CD4-positive, alpha-beta T cell treated with Interleukin-1 beta for 1 hour (primary cell): Measurements from ENCODE around the gene NUBPL.

Experiments used
- DNase-seq, 2 donors: peaks; one replicate each; pipeline ENCODE4 v3.0.0-alpha.2; 2020 to 2022

NUBPL gene, protein sequence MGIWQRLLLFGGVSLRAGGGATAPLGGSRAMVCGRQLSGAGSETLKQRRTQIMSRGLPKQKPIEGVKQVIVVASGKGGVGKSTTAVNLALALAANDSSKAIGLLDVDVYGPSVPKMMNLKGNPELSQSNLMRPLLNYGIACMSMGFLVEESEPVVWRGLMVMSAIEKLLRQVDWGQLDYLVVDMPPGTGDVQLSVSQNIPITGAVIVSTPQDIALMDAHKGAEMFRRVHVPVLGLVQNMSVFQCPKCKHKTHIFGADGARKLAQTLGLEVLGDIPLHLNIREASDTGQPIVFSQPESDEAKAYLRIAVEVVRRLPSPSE

DNA sequence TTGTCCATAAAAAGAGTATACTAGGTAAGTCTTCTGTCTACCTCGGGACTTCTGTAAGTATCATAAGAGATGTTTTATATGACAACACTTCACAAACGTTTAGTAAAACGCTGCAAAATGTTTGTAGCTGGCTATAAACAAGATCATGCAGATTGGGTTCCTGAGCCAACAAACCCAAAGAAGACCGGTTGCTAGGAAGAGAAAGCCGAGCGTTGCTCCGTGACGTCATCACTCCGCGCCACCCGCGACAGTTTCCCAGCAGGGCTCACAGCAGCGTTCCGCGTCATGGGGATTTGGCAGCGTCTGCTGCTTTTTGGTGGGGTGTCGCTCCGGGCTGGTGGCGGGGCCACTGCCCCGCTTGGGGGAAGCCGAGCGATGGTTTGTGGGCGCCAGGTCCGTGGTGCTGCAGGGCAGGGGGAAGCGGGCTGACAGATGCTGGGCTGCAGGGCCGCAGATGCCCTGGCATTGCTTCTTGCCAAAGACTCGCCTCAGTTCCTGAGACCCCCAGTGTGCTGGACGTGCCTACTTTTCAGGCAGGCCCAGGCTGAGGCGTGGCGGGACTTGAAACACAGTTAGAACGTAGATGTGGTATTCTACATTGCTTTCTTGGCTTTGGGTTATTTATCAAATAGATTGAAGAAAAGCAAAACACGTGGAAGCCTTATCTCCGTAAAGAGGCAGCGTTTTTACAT is at the start of gene NUBPL:
Gene NUBPL, plus strand, starts transcription at position 250 of the 692 bp plus-strand sequence. Its CDS starts 36 bp downstream, at position 286.
- peak; percentile 96 to 97 for DNase-seq

DNA sequence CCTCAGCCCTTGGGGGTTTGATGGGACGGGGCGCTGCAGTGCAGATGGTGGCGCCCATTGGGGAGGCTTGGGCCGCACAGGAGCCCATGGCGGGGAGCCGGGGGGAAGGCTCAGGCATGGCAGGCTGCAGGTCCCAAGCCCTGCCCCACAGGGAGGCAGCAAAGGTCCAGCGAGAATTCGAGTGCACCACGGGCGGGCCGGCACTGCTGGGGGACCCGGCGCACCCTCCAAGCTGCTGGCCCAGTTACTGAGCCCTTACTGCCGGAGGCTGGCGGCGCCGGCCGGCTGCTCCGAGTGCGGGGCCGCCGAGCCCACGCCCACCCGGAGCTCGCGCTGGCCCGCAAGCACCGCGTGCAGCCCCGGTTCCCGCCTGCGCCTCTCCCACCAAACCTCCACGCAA is 34.1 kb upstream of the NUBPL start:
- no peak for DNase-seq

DNA sequence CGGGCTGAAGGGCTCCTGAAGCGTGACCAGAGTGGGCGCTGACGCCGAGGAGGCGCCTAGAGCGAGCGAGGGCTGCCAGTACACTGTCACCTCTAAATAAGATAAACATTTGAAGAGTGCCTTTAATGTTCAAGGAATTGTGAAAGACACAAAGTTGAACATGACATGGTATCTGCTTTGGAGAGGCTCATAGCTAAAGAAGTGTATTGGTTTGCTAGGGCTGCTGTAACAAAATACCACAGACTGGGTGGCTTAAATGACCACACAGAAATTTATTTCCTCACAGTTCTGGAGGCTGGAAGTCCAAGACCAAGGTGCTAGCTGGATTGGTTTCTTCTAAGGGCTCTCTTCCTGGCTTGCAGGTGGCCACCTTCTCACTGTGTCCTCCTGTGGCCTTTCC is 33.7 kb upstream of the NUBPL start:
- DNase-seq = no peak

DNA sequence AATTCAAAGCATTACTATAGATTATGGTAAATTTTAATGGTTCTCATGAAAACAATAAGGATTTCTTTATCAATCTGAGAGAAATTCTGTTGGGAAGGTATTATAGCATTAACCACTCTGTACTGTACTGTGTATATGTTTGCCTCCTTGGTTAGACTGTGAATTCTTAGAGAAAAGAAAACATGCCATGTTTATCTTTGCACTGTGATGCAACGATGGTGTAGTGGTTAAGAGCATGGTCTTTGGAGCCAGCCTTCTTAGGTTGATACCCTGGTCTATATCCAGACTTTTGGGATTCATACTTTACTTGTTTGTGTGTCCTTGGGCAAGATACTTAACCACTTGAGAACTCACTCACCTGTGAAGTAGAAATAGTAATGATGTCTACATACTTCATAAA is 32.2 kb upstream of the NUBPL start:
- no peak for DNase-seq

DNA sequence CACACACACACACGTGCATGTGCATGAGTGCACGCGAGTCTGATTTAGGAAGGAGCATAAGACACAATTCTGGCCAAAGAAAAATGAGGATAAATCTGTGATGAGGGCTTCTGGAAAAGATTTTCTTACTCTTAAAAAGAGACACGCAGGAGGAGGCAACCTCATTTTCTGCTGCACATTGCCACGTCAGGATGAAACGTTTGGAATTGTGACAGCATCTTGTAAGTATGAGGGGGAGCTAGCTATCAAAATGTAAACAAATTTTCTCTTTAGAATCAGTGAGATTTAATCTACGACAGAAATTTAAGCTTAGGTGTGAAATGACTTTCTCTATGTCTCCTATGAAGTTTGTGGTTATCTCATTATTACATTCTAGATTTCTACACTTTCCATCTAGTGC is 31.1 kb upstream of the NUBPL start:
- no peak for DNase-seq

DNA sequence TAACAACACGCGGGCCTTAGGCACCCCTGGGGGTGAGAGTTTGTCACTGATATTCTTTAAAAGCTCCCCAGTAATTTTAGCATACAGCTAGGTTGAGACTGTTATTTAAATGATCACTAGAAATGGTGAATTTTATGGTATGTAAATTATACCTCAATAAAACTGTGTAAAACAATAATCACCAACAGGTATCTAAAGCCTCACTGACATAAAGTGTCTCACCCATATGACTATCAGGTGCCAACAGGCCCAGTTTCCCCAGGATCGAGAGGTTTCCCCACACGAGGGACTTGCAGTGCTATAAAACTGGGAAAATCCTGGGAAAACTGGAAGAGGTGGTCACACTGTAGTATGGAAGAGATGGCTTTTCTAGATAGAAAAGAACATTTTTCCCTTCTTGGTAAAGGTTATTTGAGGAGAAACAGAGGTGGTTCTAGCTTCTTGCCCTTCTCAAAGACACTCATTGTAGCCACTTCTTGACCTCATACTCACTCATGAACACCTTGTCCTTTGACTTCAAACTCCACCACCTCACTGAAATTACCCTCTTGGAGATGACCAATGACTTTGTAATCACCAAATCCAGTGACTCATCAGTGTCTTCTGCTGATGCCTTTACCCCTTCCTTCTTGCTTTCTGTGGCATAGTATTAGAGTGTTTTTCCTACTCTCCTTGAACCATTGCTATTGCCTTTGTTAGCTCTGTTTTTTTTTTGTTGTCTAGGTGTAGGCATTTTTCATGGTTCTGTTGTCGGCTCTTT is 24.8 kb upstream of the NUBPL start:
- DNase-seq = no peak

DNA sequence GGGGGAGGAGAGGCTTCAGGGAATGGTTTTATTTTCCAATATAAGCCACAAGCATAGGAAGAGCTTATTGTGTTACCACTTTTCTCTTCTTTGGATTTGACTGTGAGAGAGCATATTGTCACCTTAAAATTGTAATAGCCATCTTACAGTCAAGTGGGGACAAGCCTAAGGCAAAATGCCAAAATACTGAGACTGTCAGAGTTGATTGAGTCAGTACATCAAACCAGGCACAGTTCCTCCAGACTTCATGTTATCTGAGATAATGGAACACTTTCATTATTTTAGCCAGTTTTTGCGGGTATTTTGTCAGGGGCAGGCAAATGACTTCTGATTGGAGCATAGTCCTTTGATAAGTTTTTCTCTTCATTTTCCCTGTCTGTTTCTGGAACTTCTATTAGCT is 19.5 kb upstream of the NUBPL start:
- DNase-seq = no peak

DNA sequence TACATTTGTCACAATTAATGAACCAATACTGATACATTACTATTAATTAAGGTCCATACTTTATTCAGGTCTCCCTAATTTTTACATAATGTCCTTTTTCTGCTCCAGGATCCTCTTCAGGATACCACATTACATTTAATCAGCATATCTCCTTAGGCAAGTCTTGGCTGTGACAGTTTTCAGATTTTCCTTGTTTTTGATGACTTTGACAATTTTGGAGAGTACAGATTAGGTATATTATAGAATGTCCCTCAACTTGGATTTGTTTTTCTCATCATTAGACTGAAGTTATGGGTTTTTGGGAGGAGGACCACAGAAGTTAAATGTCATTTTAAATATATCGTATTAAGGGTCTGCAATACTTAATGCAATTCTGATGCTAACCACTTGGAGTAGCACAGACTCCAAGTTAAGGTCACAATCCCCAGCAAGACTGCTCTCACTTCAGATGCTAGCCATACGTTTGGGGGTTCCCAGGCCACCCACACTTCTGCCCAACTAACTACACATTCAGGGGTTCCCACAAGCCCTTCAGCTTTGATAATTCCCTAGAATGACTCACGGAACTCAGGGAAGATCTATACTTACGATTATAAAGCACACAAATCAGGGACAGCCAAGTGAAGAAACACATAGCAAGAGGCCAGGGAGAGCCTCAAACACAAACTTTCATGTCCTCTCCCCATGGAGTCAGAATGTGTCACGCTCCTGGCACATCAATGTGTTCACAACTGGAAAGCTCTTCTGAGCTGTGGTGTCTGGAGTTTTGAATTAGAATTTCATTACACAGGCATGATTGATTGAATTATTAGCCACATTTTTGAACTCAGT is 17.0 kb upstream of the NUBPL start:
- no peak for DNase-seq

DNA sequence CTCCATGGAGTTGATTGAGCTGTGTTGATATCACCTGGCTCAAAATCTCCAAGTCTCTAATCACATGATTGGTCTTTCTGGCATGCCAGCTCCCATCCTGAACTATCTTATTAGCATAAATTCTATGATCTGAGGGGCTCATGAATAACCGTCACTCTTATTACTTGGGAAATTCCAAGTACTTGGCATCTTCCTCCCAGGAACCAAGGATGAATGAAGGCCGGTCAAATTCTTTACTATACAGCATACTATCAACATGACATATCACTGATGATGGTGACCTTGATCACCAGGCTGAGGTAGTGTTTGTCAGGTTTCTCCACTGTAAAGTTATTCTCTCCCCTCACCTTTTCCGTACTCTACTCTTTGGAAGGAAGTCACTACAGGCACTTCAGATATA is 16.4 kb upstream of the NUBPL start:
- DNase-seq = no peak

DNA sequence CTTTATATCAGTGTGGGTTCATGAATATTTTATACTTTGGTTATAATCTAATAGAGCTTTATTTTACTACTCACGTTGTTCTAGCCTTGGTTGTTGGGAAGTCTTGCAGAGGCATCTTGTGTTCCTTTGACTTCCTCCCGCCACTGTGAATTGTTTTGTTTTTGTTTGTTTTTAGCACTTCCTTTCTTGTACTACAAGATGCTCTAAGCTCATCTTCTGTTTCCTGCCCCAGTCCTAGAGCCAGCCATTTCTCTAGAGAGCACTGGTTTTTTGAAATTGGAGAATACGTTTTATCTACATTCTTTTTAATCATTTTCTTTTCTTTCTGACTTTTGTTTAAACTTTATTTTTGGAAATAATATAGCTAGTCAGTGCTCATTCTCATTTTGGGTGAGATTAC is 15.9 kb upstream of the NUBPL start:
- no peak for DNase-seq

DNA sequence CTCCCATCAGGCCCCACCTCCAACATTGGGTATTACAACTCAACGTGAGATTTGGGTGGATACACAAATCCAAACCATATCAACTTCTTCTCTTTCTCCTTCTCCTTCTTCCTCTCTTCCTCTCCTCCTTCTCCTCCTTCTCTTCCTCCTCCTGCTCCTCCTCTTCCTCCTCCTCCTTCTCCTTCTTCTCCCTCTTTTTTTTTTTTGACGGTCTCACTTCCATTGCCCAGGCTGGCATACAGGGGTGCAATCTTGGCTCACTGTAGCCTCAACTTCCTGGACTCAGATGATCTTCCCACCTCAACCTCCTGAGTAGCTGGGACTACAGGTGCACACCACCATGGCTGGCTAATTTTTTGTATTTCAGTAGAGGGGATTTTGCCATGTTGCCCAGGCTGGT is 11.4 kb upstream of the NUBPL start:
- DNase-seq = no peak

DNA sequence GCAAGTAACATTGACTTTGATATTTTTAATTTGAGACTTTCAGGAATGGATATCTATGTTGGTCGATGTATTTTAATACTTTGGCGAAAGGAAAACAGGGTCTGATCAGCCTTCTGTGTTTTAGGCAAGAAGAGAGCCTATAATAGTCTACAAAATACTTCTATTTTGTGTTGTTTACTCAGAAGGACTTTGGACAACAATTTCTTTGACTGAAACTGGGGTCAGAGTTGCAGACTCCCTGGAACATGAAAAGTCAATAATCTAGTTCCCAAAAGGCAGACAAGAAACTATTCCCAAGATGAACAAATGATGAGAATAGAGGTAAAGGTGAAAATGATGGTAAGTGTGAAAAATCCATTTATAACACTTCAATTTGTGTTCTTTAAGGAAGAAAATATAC is 10.6 kb upstream of the NUBPL start:
- DNase-seq = no peak

DNA sequence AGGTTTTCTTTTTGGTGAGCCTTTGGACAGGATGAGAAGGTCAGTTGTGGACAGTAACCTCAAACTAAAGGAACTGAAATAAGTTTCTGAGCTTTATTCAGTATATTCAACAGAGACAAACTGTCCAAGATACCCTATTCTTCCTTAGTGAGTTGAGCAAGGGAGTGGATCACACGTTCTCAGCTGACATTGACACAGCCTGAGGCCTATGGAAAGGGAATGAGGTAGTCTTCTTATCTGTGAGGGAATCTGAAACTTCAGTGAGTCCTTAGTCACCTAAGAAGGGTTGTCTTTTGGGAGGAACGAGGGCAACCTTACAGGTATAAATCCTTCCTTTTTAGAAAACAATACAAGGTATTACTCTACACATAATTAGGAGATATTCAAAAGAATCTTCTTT is 5.0 kb upstream of the NUBPL start:
- no peak for DNase-seq

DNA sequence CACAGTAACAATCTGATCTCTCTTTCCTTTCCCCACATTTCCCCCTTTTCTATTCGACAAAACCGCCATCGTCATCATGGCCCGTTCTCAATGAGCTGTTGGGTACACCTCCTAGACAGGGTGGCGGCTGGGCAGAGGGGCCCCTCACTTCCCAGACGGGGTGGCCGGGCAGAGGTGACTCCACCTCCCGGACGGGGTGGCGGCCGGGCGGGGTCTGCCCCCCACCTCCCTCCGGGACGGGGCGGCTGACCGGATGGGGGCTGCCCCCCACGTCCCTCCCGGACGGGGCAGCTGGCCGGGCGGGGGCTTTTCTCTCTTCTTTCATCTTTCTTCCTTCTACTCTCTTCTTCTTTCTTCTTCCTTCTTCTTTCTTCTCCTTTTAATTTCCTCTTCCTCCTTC is 1.3 kb upstream of the NUBPL start:
- DNase-seq = no peak

DNA sequence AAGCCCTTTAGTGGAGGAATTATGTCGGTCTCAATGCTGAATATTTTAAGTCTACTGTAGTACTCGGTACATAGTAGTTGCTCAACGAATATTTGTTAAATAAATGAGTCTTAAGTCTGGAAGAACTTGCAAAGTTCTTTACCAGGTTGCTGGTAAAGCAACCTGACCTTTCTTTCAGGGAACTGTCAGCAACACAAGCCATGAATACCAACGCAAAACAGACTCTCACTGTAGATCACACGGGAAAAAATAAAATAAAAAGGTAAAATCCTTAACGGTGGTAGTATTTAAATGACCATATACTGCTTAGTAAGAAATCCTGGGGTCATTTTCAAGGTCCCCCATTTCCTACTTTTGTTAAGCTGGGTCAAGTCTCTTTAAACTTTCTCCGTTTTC is 447 bp upstream of the NUBPL start:
- no peak for DNase-seq

DNA sequence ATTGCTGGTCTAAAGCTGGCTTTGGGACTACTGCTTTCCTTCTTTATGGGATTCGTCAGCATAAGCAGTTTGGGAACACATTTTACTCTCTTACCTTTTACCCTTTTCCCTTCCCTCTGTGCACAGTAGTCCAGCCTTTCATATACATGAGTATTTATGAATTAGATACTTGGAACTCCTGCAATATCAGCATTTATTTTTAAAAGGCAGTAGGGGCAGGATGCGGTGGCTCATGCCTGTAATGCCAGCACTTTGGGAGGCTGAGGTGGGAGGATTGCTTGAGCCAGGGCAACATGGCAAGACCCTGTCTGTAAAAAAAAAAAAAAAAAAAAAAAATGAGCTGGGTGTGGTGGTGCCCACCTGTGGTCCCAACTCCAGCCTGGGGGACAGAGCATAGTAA is 3.0 kb downstream of the NUBPL start:
- DNase-seq = no peak

DNA sequence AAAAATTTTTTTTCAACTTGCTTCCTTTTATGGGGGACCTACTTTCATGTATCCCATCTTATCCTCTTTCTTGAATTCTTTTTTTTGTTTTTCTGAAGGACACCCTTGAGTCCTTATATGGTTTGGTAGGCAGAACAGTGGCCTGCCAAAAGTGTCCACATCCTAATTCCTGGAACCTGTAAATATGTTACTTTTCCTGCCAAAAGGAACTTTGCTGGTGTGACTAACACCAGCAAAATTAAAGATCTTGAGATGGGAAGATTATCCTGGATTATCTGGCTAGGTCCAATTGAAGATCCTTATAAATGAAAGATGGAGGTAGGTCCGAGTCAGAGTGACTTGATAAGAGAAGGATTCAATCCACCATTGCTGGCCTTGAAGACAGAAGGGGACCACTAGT is 5.3 kb downstream of the NUBPL start:
- no peak for DNase-seq

DNA sequence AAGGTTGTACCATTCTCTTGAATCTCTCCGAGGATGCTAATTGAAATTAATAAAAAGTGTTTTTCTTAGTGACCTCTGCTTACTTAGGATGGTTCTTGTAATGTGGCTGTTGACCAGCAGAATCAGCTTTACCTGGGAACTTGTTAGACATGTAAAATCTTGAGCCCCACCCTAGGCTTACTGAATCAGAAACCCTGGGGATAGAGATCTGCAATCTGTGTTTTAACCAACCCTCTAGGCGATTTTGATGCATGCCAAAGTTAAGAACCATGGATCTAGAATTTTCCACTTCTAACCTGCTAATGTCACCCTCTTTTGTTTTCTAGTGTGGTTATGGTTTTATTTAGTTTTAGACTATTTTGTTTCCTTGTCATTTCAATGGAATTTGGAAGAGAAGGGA is 6.5 kb downstream of the NUBPL start:
- no peak for DNase-seq

DNA sequence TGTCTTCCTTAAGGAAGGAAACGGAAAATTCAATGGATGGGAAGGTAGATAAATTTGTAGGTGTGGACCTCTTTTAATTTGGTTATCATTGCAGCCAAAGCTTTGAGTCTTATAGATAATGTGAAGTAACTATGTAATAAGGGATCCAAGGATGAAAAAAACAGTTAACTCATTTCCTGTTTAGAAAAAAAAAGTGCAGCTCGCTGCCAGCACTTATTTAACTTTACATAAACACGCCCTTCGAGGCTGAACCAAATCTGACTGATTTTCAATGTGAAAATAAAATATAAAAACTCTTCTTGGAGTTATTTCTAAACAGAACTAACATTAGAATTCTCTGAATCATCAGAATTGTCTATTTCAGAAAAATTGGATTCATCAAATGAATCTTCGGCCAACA is 7.0 kb downstream of the NUBPL start:
- no peak for DNase-seq

DNA sequence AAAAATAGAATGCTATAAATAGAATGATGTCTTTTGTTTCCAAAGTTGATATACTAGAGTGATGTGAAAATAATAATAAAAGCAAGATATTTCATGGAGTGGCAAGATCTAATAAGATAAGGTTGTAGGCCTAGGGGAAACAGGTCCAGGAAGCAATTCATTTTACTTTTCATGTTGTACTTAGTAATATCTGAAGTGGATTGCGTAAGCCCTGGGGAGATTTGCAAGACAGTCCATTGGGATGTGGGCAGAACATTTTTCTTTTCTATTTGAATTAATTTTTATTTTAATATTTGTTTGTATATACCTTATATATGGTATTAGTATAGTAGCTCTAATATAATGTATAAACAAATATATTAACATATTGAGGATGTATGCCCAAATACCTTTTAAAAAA is 7.5 kb downstream of the NUBPL start:
- DNase-seq = no peak

DNA sequence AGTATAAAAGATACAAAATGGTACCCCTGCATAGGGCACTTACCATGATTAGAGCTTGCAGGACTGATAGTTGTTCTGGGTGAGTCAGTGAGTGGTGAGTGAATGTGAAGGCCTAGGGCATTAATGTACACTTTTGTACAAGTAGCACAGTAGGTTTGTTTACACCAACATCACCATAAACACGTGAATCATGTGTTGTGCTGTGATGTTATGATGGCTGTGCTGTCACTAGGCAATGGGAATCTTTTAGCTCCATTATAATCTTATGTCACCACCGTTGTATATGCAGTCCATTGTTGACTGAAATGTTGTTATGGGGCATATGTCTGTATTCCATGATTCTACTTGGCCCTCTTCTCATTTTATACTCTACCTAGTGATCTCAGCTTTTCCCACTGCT is 11.8 kb downstream of the NUBPL start:
- no peak for DNase-seq

DNA sequence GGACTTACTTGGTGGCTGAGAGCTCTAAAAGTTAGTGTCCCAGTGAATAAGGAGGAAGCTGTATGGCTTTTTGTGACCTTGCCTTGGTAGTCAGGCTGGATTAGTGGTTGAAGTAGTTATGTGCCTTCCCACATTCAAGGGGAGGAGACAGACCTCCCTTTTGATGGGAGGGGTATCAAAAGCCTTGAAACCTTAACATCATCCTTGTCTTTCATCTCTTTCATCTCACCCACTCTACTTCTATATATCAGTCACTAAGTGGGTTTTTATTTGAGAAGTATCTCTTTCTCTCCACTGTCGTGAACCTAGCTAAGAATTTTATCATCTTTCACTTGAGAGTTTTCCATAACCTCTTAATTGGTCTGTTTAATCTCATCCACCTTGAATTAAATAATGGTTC is 15.7 kb downstream of the NUBPL start:
- DNase-seq = no peak

DNA sequence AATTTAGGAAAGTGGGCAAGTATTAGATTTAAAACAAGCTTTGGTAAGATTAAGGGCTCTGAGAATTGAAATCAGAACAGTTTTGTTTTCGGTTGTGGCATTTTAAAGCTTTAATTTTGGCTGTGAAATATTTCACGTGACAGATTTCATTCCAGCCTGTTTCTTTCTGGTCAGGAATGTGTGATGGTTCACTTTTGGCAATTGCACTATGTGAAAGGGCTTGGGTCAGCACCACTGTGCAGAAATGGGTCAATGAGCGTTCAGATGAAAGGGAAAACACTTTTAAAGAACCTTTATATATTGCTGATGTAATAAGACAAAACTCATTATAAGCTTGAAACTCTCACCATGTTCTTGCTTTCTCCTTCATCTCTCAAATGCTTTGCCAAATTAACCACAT is 17.1 kb downstream of the NUBPL start:
- no peak for DNase-seq
